ENCODE measurements around the gene TAF1L. TPM values are rescaled to one million over a fixed set of nuclear protein-coding genes. Genes with fewer than 3 reads are reported as not detected.
"Not testable (repeated sequence)": the region's sequence is repeated elsewhere in the genome, so short reads cannot be mapped to it uniquely, and the experiment has no call there.

The TAF1L gene
- not detected for total RNA-seq

GRCh38 chr9:32635362-32635761 lies at the start of gene TAF1L:
Gene TAF1L (minus strand): TSS chr9:32635669. CDS start chr9:32635579, 90 bp downstream.
- DNase-seq (ENCODE audit: low spot score in 2 of 2) (no peak), ATAC-seq (no peak)
- peaks cover 3 to 4% of the 10 kb centered on the region in 2 donors for H3K9me3 Mint-ChIP-seq
- H3K27ac Mint-ChIP-seq: no peak within 1 kb of the TSS
- no peaks in the 10 kb centered on the region for H3K36me3 Mint-ChIP-seq

- Mint-ChIP-seq H3K9me3 (peaks cover 9 to 23% of the 10 kb centered on the region in 2 donors), H3K27ac (no peak overlapping the region), H3K36me3 (peaks cover 0 to 13% of the 10 kb centered on the region in 2 donors)
- no peak for DNase-seq (ENCODE audit: low spot score in 2 of 2)
- ATAC-seq: no peak
These were observed 46.3 kb upstream of the TAF1L start for GRCh38 chr9:32681751-32682150.

- peaks cover 0 to 8% of the 10 kb centered on the region in 2 donors for H3K36me3 Mint-ChIP-seq
- ATAC-seq: no peak
- no peak for DNase-seq (ENCODE audit: low spot score in 2 of 2)
- H3K27ac Mint-ChIP-seq: no peak overlapping the region
- peaks cover 9 to 18% of the 10 kb centered on the region in 2 donors for H3K9me3 Mint-ChIP-seq
These were observed 42.5 kb upstream of the TAF1L start for GRCh38 chr9:32677931-32678330.

- Mint-ChIP-seq H3K27ac (no peak overlapping the region), H3K9me3 (no peaks in the 10 kb centered on the region), H3K36me3 (no peaks in the 10 kb centered on the region)
- no peak for DNase-seq (ENCODE audit: low spot score in 2 of 2)
- no peak for ATAC-seq
These were observed 37.0 kb upstream of the TAF1L start for GRCh38 chr9:32672469-32672868.

GRCh38 chr9:32671333-32671732 lies 35.9 kb upstream of the TAF1L start:
- ATAC-seq: no peak
- H3K9me3 Mint-ChIP-seq: no peaks in the 10 kb centered on the region
- no peak for DNase-seq (ENCODE audit: low spot score in 2 of 2)
- H3K27ac Mint-ChIP-seq: no peak overlapping the region
- no peaks in the 10 kb centered on the region for H3K36me3 Mint-ChIP-seq

GRCh38 chr9:32665101-32665500 lies 29.6 kb upstream of the TAF1L start:
- ATAC-seq (no peak), DNase-seq (ENCODE audit: low spot score in 2 of 2) (no peak)
- Mint-ChIP-seq H3K36me3 (peaks cover 0 to 8% of the 10 kb centered on the region in 2 donors), H3K9me3 (peaks cover 0 to 7% of the 10 kb centered on the region in 2 donors), H3K27ac (no peak overlapping the region)

GRCh38 chr9:32663741-32664140 lies 28.3 kb upstream of the TAF1L start:
- ATAC-seq (no peak), DNase-seq (ENCODE audit: low spot score in 2 of 2) (no peak)
- Mint-ChIP-seq H3K27ac (no peak overlapping the region), H3K9me3 (peaks cover 0 to 7% of the 10 kb centered on the region in 2 donors), H3K36me3 (peaks cover 0 to 8% of the 10 kb centered on the region in 2 donors)

- no peak for ATAC-seq
- H3K36me3 Mint-ChIP-seq: no peaks in the 10 kb centered on the region
- DNase-seq (ENCODE audit: low spot score in 2 of 2): no peak
- H3K9me3 Mint-ChIP-seq: peaks cover 3 to 5% of the 10 kb centered on the region in 2 donors
- no peak overlapping the region for H3K27ac Mint-ChIP-seq
These were observed 12.2 kb upstream of the TAF1L start for GRCh38 chr9:32647671-32648070.

- H3K36me3 Mint-ChIP-seq: no peaks in the 10 kb centered on the region
- no peak for ATAC-seq
- H3K27ac Mint-ChIP-seq: no peak overlapping the region
- H3K9me3 Mint-ChIP-seq: peaks cover 0 to 3% of the 10 kb centered on the region in 2 donors
- DNase-seq (ENCODE audit: low spot score in 2 of 2): no peak
These were observed 9.2 kb upstream of the TAF1L start for GRCh38 chr9:32644698-32645097.

GRCh38 chr9:32633151-32633550 lies 2.3 kb downstream of the TAF1L start:
- DNase-seq (ENCODE audit: low spot score in 2 of 2); H3K36me3 Mint-ChIP-seq; ATAC-seq; H3K27ac Mint-ChIP-seq; H3K9me3 Mint-ChIP-seq: not testable (repeated sequence)

- no peak overlapping the region for H3K27ac Mint-ChIP-seq
- peaks cover 3 to 4% of the 10 kb centered on the region in 2 donors for H3K9me3 Mint-ChIP-seq
- no peak for ATAC-seq
- DNase-seq (ENCODE audit: low spot score in 2 of 2): no peak
- no peaks in the 10 kb centered on the region for H3K36me3 Mint-ChIP-seq
These were observed 3.5 kb downstream of the TAF1L start for GRCh38 chr9:32631991-32632390.

- no peak overlapping the region for H3K27ac Mint-ChIP-seq
- no peaks in the 10 kb centered on the region for H3K9me3 Mint-ChIP-seq
- ATAC-seq: no peak
- no peak for DNase-seq (ENCODE audit: low spot score in 2 of 2)
- H3K36me3 Mint-ChIP-seq: no peaks in the 10 kb centered on the region
These were observed 8.0 kb downstream of the TAF1L start for GRCh38 chr9:32627394-32627954.

- H3K36me3 Mint-ChIP-seq: no peaks in the 10 kb centered on the region
- H3K27ac Mint-ChIP-seq: no peak overlapping the region
- ATAC-seq (no peak), DNase-seq (ENCODE audit: low spot score in 2 of 2) (no peak)
- H3K9me3 Mint-ChIP-seq: no peaks in the 10 kb centered on the region
These were observed 10.1 kb downstream of the TAF1L start for GRCh38 chr9:32625320-32625719.

GRCh38 chr9:32622948-32623347 lies 12.5 kb downstream of the TAF1L start:
- no peak for DNase-seq (ENCODE audit: low spot score in 2 of 2)
- no peak overlapping the region for H3K27ac Mint-ChIP-seq

GRCh38 chr9:32618261-32618660 lies 17.2 kb downstream of the TAF1L start:
- H3K9me3 Mint-ChIP-seq: no peaks in the 10 kb centered on the region

More at GRCh38 chr9:32622948-32623347, 12.5 kb downstream of the TAF1L start:
- H3K36me3 Mint-ChIP-seq: no peaks in the 10 kb centered on the region
- no peaks in the 10 kb centered on the region for H3K9me3 Mint-ChIP-seq
- ATAC-seq: no peak

GRCh38 chr9:32606811-32607210 lies 28.7 kb downstream of the TAF1L start:
- no peak overlapping the region for H3K27ac Mint-ChIP-seq
- ATAC-seq: no peak

More at GRCh38 chr9:32618261-32618660, 17.2 kb downstream of the TAF1L start:
- DNase-seq (ENCODE audit: low spot score in 2 of 2) (no peak), ATAC-seq (no peak)
- Mint-ChIP-seq H3K36me3 (no peaks in the 10 kb centered on the region), H3K27ac (no peak overlapping the region)

GRCh38 chr9:32603914-32604852 lies 31.3 kb downstream of the TAF1L start:
- no peaks in the 10 kb centered on the region for H3K9me3 Mint-ChIP-seq
- no peak for ATAC-seq
- no peak overlapping the region for H3K27ac Mint-ChIP-seq
- no peaks in the 10 kb centered on the region for H3K36me3 Mint-ChIP-seq
- DNase-seq (ENCODE audit: low spot score in 2 of 2): no peak

More at GRCh38 chr9:32606811-32607210, 28.7 kb downstream of the TAF1L start:
- no peak for DNase-seq (ENCODE audit: low spot score in 2 of 2)
- no peaks in the 10 kb centered on the region for H3K9me3 Mint-ChIP-seq
- no peaks in the 10 kb centered on the region for H3K36me3 Mint-ChIP-seq
